GM18873 (cell line): ENCODE measurements around the gene LMAN2L.

Experiments
- ATAC-seq: cut with Tn5 transposase; IDR thresholded peaks from one replicate; pipeline ENCODE4 v1.9.1; 2021; ENCODE audit warnings: mild to moderate bottlenecking, moderate library complexity, moderate number of reproducible peaks; ENCODE audit not compliant: unreplicated experiment, low FRiP score

Gene LMAN2L

DNA sequence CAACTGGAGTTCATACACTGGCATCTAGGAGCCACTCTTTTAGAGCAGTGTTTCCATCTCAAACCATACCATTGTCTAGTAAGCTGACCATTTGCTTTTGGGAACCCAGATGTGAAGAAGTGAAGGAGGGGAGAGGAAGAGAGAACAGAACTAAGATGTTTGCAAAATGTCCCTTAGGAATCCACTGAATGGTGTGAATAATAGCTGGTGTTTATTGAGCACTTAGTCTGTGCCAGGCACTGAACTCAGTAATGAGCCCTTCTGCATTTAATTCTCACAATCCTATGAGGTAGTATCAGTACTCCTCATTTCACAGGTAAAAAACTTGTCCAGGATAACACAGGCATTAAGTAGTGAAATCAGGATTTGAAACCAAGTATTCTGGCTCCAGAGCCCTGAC, 23.5 kb downstream of the LMAN2L start:
- no peak for ATAC-seq

DNA sequence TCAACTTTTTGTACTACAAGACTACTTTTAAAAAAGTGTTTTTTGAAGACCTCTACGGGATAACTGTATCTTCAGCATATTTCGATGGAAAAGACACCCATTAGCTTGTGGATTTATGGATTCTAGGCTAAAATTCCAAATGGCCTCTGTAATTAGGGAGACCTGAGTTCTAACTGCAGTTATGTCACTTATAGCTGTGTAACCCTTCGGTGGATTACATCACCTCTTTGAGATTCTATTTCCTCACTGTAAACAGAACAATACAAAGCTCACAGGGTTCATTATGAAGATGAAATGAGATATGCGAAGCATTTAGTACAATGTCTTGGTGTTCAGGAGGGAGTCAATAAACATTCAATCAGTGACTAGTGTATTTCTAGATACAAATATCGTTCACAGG, 24.2 kb downstream of the LMAN2L start:
- no peak for ATAC-seq

DNA sequence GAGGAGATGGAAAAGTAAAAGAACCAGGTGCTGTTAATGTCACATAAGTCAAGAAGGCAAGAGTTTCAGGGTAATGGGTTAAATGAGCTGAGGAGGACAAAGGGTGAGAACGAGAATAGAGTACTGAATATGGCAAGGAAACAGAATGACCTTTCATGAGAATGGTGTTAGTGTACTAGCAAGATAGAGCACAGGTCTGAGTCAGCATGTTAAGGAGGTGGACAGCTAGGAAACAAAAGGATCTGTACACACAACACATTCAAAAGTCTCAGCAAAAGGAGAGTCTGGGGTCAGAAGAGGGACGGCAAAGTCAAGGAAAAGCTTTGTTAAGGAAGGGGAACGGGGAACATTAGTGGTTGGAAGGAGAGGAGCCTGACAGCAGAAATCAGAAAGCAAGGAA, 28.9 kb downstream of the LMAN2L start:
- no peak for ATAC-seq

- ATAC-seq, result no peak
Measured at GRCh38 chr2:96703021-96703751, 36.7 kb downstream of the LMAN2L start.

DNA sequence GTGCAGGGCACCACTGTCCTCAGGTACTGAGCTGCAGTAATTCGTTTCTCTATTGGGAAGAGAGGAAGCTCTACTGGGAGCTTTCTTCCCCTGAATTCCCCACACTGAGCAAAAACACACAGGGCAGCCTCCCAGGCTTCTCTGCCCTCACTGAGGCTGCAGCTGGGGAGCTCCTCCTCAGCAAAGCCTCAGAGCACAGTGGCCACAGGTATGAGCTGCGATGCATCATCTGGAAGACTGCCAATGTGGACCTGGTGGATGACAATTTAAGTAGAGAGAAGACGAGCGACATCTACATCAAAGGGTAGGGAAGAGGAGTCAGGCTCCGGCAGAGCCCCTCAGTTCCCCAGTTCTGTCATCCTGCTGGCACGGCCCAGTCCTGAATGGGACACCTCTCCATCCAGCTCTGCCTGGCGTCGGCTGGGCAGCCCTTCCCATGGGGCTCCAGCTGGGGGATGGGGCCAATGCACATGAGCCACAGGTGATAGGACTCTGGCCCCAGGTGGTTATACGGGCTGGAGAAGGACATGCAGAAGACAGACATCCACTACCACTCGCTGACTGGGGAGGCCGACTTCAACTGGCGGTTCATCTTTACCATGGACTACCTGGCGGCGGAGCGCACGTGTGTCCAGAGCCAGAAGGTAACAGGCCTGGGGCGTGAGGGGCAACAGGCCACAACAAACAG, 37.6 kb downstream of the LMAN2L start:
- ATAC-seq, result no peak

- ATAC-seq, result no peak
Measured at GRCh38 chr2:96701636-96702035, 38.2 kb downstream of the LMAN2L start.

DNA sequence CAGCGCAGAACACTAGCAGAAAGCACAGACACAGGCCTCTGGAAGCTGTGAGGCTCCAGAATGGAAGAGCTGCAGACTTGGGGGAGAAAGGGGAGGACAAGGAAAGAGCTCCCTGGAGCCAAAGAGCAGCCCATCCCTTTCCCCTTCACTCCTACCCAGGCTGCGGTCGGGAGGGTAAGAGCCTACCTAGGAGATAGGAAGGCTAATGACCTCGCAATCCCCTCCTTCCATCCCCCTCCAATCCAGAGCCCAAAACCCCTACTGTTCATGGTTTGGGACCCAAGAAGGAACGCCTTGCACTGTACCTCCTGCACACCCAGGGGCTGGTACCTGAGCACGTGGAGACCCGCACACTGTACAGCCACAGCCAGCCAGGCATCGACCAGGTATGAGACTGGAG, 39.8 kb downstream of the LMAN2L start:
- ATAC-seq, result no peak

- no peak for ATAC-seq
Measured at GRCh38 chr2:96699621-96700020, 40.2 kb downstream of the LMAN2L start.

DNA sequence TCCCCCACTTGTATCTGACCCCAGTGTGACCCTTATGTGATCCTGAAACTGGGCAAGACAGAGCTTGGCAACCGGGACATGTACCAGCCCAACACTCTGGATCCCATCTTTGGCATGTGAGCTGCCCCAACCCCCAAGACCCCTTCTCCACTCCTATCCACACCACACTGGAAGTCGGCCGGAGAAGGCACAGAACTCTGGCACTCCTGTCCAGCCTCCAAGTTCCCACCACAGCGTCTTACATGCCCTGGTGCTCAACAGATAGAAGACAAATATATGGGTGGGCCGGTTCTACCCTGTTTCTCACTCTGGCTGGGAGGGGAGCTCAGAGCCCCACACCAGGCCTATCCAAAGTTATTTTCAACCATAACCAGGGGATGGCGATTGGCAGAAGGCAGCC, 40.8 kb downstream of the LMAN2L start:
- no peak for ATAC-seq

GRCh38 chr2:96698221-96698861, 41.5 kb downstream of the LMAN2L start:
- ATAC-seq, result no peak

DNA sequence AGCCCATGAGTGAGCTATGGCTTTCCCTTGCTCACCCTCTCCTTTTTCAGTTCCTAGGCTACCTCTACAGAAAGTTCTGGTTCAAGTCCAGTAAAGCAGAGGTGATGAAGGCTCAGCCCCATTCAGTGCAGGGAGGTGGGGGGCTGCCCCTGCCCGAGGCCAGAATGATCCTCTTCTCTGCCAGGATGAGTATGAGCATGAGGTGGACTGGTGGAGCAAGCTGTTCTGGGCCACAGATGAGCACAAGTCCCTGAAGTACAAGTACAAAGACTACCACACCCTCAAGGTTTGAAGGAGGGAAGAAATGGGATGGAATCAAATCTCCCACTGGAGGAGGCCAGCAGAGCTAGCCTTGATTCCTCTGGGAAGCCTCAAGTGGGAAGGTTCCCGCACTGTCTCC, 42.4 kb downstream of the LMAN2L start:
- no peak for ATAC-seq

GRCh38 chr2:96695602-96696001, 44.3 kb downstream of the LMAN2L start:
- ATAC-seq, result no peak

GRCh38 chr2:96694816-96695455, 44.9 kb downstream of the LMAN2L start:
- ATAC-seq, result no peak

DNA sequence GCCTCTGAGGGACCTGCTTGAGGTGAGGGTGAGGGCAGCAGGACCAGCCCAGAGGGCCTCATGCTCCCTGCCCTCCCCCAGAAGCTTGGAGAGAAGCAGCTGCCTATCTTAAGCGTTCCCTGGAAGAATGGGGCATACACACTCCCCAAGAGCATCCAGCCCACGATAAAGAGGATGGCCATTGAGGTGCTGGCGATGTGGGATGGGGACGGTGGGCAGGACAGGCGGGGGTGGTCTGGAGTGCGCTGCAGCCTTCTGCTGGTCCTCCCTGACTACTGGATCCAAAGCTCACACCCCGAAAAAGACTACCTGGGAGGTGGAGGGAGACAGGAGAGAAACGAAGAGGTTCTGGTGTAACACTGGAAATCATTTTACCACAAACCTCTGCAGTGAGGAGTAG, 45.6 kb downstream of the LMAN2L start:
- no peak for ATAC-seq

- ATAC-seq, result no peak
Measured at GRCh38 chr2:96693286-96694200, 46.3 kb downstream of the LMAN2L start.

- ATAC-seq, result no peak
Measured at GRCh38 chr2:96692094-96692971, 47.5 kb downstream of the LMAN2L start.

DNA sequence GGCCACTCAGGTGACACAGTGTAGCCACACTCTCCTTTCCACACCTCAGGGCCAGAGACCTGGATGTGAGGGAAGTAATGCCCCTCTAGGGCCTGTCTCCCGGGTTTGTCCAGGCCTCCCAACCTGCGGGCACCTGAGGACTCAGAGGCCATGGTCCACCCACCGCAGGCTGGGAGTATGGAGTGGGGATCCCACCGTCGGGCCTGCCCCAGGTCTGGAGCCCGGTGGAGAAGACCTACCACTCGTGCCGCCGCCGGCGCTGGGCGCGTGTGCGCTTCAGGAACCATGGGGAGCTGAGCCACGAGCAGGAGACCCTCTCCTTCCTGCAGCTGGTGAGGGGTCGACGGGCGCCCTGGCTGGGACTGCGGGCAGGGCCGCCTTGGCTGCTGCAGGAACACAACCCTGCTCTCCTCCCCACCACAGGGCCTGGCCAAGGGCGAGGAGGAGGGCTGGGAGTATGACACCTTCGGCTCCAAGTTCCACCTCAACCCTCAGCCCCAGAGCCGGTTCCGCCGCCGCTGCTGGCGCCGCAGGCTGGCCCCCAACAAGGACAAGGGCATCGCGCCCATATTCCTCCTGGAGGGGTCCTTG, 48.7 kb downstream of the LMAN2L start:
- no peak for ATAC-seq

GRCh38 chr2:96690306-96691021, 49.4 kb downstream of the LMAN2L start:
- ATAC-seq, result no peak
